ENCODE measurements around the gene PLXDC1.
"Not testable (repeated sequence)": the region's sequence is repeated elsewhere in the genome, so short reads cannot be mapped to it uniquely, and the experiment has no call there.

PLXDC1 gene

DNA sequence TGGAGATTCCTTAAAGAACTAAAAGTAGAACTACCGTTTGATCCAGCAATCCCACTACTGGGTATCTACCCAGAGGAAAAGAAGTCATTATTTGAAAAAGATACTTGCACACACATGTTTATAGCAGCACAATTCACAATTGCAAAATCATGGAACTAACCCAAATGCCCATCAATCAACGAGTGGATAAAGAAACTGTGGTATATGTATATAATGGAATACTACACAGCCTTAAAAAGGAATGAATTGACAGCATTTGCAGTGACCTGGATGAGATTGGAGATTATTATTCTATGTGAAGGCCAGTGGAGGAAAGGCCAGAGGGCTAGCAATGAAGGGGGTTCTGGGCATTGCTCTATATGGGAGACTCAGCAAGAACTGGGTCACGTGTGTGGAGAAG lies 99.0 kb downstream of the PLXDC1 start:
- ATAC-seq (replicated peaks); DNase-seq; H3K27ac Mint-ChIP-seq; H3K4me3 Mint-ChIP-seq; H3K36me3 Mint-ChIP-seq; H3K4me1 Mint-ChIP-seq: not testable (repeated sequence)
- H3K27me3 Mint-ChIP-seq: peaks cover 18 to 25% of the 10 kb centered on the region in 2 donors
- peaks cover 6 to 10% of the 10 kb centered on the region in 2 donors for H3K9me3 Mint-ChIP-seq

DNA sequence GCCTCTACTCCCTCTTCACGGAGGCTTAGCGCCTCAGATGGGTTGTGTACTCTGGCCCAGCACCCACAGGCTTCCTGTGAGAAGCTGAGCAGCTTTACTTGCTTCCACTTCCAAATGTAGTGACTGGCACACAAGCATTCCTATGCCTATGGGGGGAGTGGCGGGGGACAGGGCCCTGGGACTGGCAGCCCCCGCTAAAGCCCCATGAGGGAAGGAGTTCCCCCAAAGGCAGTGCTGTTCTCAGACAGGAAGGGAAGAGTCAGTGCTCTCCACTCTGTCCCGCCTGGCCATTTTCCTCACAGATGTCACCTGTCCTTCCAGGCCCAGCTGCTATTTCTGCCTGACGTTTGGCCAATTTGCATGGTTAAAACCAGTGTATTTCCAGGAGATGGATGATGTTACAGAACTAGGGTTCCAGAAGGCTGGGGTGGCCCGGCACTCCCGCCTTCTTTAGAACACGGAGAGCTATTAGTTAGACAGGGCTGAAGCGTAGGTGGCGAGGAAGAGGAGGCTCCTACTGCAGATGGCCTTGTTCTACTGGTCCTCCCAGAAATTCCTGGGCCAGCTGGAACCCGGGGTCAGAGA lies 100.3 kb downstream of the PLXDC1 start:
- H3K27me3 Mint-ChIP-seq: peaks cover 18 to 25% of the 10 kb centered on the region in 2 donors
- DNase-seq (no peak), ATAC-seq (replicated peaks) (no peak)
- peaks cover 6 to 17% of the 10 kb centered on the region in 2 donors for H3K9me3 Mint-ChIP-seq
- H3K4me3 Mint-ChIP-seq: no peak overlapping the region
- H3K27ac Mint-ChIP-seq: no peak overlapping the region
- H3K36me3 Mint-ChIP-seq: peaks cover 7 to 9% of the 10 kb centered on the region in 2 donors
- H3K4me1 Mint-ChIP-seq: peaks cover 0 to under 1% of the 10 kb centered on the region in 2 donors

DNA sequence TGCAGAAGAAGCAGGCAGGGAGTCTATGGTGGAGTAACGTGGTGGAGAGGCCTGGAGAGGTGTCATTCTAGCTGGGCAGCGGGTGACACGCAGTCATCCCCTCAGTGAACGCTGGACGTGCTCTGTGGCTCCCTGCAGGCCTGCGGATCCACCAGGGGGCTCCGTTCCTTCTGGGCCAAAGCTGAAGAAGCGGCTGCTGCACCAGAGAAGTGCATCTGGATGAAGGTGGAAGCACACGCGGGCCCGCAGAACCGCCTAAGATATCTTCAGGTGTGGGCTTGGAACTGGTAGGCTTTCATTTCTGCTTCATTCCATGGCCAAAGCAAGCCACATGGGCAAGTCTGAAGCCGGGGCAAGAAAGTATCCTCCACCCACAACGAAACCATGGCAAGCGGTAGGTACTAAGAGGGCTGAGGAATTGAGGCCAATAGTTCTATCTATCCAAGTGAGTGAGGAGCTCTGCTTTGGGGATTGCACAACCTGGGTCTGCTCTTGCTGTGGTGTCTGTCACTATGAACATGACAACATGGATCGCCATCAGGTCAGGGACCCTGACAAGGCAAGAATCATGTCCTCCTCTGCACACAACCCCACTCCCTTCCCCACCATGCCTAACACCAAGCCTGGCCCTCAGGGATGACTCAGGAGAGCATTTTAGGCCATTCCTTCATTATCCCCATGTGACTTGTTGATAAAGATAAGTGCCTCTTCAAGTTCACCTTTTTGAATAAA lies 105.3 kb downstream of the PLXDC1 start:
- ATAC-seq (replicated peaks) (no peak), DNase-seq (no peak)
- Mint-ChIP-seq H3K4me3 (no peak overlapping the region), H3K36me3 (peaks cover 11% of the 10 kb centered on the region in 2 donors), H3K27ac (no peak overlapping the region), H3K4me1 (no peaks in the 10 kb centered on the region), H3K27me3 (peaks cover 16 to 26% of the 10 kb centered on the region in 2 donors), H3K9me3 (peaks cover 6 to 20% of the 10 kb centered on the region in 2 donors)

GRCh38 chr17:39036009-39036408 lies 115.4 kb downstream of the PLXDC1 start:
- H3K9me3 Mint-ChIP-seq: no peaks in the 10 kb centered on the region
- DNase-seq (no peak), ATAC-seq (replicated peaks) (no peak)
- H3K4me3 Mint-ChIP-seq: no peak overlapping the region
- no peak overlapping the region for H3K27ac Mint-ChIP-seq
- H3K4me1 Mint-ChIP-seq: no peaks in the 10 kb centered on the region
- H3K36me3 Mint-ChIP-seq: no peaks in the 10 kb centered on the region
- H3K27me3 Mint-ChIP-seq: peaks cover 23 to 38% of the 10 kb centered on the region in 2 donors

DNA sequence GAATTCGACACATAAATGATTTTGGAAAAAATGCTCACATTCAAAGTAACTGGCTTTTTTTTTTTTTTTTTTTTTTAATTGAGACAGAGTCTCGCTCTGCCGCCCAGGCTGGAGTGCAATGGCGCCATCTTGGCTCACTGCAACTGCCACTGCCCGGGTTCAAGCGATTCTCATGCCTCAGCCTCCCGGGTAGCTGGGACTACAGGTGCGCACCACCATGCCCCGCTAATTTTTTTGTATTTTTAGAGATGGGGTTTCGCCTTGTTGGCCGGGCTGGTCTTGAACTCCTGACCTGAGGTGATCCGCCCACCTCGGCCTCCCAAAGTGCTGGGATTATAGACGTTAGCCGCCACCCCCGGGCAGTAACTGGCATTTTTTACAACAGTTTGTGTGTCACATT lies 115.9 kb downstream of the PLXDC1 start:
- DNase-seq; ATAC-seq (replicated peaks); H3K27ac Mint-ChIP-seq; H3K4me1 Mint-ChIP-seq; H3K36me3 Mint-ChIP-seq; H3K9me3 Mint-ChIP-seq; H3K4me3 Mint-ChIP-seq: not testable (repeated sequence)
- H3K27me3 Mint-ChIP-seq: peaks cover 25 to 40% of the 10 kb centered on the region in 2 donors

GRCh38 chr17:39028690-39029089 lies 122.7 kb downstream of the PLXDC1 start:
- Mint-ChIP-seq H3K27me3 (peaks cover 33 to 38% of the 10 kb centered on the region in 2 donors), H3K9me3 (no peaks in the 10 kb centered on the region), H3K4me3 (no peak overlapping the region), H3K27ac (no peak overlapping the region), H3K4me1 (peaks cover 6 to 11% of the 10 kb centered on the region in 2 donors), H3K36me3 (peaks cover 0 to 3% of the 10 kb centered on the region in 2 donors)
- ATAC-seq (replicated peaks) (no peak), DNase-seq (no peak)

DNA sequence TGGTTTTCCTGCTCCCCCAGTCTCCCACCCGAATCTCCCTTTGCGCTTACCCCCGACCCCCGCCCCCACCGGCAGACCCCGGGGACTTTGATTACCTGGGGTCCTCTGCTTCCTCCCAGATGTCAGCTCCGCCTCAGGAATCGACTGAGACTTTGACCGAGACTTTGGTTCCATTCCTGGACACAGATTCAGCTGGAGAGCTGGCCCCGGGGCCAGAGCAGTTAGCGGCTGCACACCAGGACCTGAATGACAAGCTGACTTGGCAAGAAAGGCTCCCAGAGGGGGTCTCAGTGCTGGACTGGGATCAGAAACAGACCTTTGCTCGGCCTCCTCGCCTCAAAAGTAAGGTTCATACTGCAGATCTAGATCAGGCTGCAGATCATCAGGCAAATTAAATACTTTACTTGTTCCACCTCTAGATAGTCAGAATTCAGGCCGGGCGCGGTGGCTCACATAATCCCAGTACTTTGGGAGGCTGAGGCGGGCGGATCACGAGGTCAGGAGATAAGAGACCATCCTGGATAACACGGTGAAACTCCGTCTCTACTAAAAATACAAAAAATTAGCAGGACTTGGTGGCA lies 123.9 kb downstream of the PLXDC1 start:
- Mint-ChIP-seq H3K27me3 (peaks cover 33 to 38% of the 10 kb centered on the region in 2 donors), H3K4me1 (peaks cover 6 to 11% of the 10 kb centered on the region in 2 donors), H3K4me3 (peak overlapping the region in 1 of 2 donors; percentile 21), H3K36me3 (peaks cover 0 to 3% of the 10 kb centered on the region in 2 donors), H3K27ac (no peak overlapping the region), H3K9me3 (no peaks in the 10 kb centered on the region)
- no peak for ATAC-seq (replicated peaks)
- no peak for DNase-seq

GRCh38 chr17:39026980-39027451 lies 124.4 kb downstream of the PLXDC1 start:
- peaks cover 6 to 11% of the 10 kb centered on the region in 2 donors for H3K4me1 Mint-ChIP-seq
- no peaks in the 10 kb centered on the region for H3K9me3 Mint-ChIP-seq
- DNase-seq (no peak), ATAC-seq (replicated peaks) (peak; percentile 55 to 71)
- peaks cover 0 to 3% of the 10 kb centered on the region in 2 donors for H3K36me3 Mint-ChIP-seq
- peaks cover 33 to 38% of the 10 kb centered on the region in 2 donors for H3K27me3 Mint-ChIP-seq
- no peak overlapping the region for H3K27ac Mint-ChIP-seq
- peak overlapping the region in 1 of 2 donors; percentile 25 for H3K4me3 Mint-ChIP-seq

GRCh38 chr17:39026346-39026745 lies 125.1 kb downstream of the PLXDC1 start:
- H3K27ac Mint-ChIP-seq; H3K36me3 Mint-ChIP-seq; H3K4me3 Mint-ChIP-seq; DNase-seq; H3K9me3 Mint-ChIP-seq; ATAC-seq (replicated peaks): not testable (repeated sequence)
- H3K4me1 Mint-ChIP-seq: peaks cover 6 to 11% of the 10 kb centered on the region in 2 donors
- H3K27me3 Mint-ChIP-seq: peaks cover 29 to 33% of the 10 kb centered on the region in 2 donors

- no peak overlapping the region for H3K4me3 Mint-ChIP-seq
- peaks cover 22 to 26% of the 10 kb centered on the region in 2 donors for H3K27me3 Mint-ChIP-seq
- ATAC-seq (replicated peaks) (no peak), DNase-seq (no peak)
- H3K27ac Mint-ChIP-seq: no peak overlapping the region
- H3K9me3 Mint-ChIP-seq: no peaks in the 10 kb centered on the region
- H3K4me1 Mint-ChIP-seq: peaks cover 14 to 23% of the 10 kb centered on the region in 2 donors
- peaks cover 0 to 3% of the 10 kb centered on the region in 2 donors for H3K36me3 Mint-ChIP-seq
Observed at GRCh38 chr17:39022924-39023323, 128.5 kb downstream of the PLXDC1 start.

DNA sequence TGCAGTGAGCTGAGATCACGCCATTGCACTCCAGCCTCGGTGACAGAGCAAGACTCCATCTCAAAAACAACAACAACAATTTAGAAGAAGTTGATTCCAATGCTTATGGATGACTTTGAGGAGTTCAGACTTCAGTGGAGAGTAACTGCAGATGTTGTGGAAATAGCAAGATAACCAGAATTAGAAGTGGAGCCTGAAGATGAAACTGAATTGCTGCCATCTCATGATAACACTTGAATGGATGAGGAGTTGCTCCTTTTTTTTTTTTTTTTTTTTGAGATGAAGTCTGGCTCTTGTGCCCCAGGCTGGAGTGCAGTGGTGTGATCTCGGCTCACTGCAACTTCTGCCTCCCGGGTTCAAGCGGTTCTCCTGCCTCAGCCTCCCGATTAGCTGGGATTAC lies 131.4 kb downstream of the PLXDC1 start:
- DNase-seq; ATAC-seq (replicated peaks); H3K27ac Mint-ChIP-seq; H3K27me3 Mint-ChIP-seq; H3K9me3 Mint-ChIP-seq; H3K36me3 Mint-ChIP-seq; H3K4me3 Mint-ChIP-seq: not testable (repeated sequence)
- H3K4me1 Mint-ChIP-seq: peaks cover 9 to 12% of the 10 kb centered on the region in 2 donors

- no peaks in the 10 kb centered on the region for H3K27me3 Mint-ChIP-seq
- ATAC-seq (replicated peaks): peak; percentile 91 to 96
- no peaks in the 10 kb centered on the region for H3K36me3 Mint-ChIP-seq
Observed at GRCh38 chr17:39018267-39019134, 132.9 kb downstream of the PLXDC1 start.

GRCh38 chr17:39016193-39017153 lies 135.0 kb downstream of the PLXDC1 start:
- no peak for DNase-seq
- H3K9me3 Mint-ChIP-seq: no peaks in the 10 kb centered on the region
- no peaks in the 10 kb centered on the region for H3K27me3 Mint-ChIP-seq
- ATAC-seq (replicated peaks): no peak
- no peaks in the 10 kb centered on the region for H3K36me3 Mint-ChIP-seq
- H3K4me3 Mint-ChIP-seq: no peak overlapping the region
- H3K27ac Mint-ChIP-seq: no peak overlapping the region
- peaks cover 9 to 12% of the 10 kb centered on the region in 2 donors for H3K4me1 Mint-ChIP-seq

More at GRCh38 chr17:39018267-39019134, 132.9 kb downstream of the PLXDC1 start:
- DNase-seq: no peak
- no peaks in the 10 kb centered on the region for H3K9me3 Mint-ChIP-seq
- no peak overlapping the region for H3K27ac Mint-ChIP-seq
- peaks cover 9 to 12% of the 10 kb centered on the region in 2 donors for H3K4me1 Mint-ChIP-seq
- H3K4me3 Mint-ChIP-seq: no peak overlapping the region
